Suprapubic skin (tissue), 3 donors: ENCODE measurements around the gene HEBP2.

Experiments used
- POLR2A ChIP-seq, 2 donors: fragments of 450-650 bp; IDR thresholded peaks; one replicate each; pipeline ENCODE4 v1.6.1; 2017; ENCODE audit warnings: antibody characterized with exemption in 2 of 2, mild to moderate bottlenecking in 2 of 2, moderate library complexity in 2 of 2
- TF ChIP-seq, protein P1 (sequence below), 2 donors: fragments of 200-600 bp in 1 of 2; fragments of 450-650 bp in 1 of 2; sonication (generic) in 1 of 2; IDR thresholded peaks; one replicate each; pipeline ENCODE4 v1.5.1; 2016 to 2019; ENCODE audit warnings: antibody characterized with exemption in 2 of 2, mild to moderate bottlenecking in 1 of 2, moderate library complexity in 1 of 2

GRCh38 chr6:138429761-138430160 is 25.7 kb downstream of the HEBP2 start:
- no peak for TF ChIP-seq POLR2A (IDR thresholded peaks at IDR 0.05)
- TF ChIP-seq, protein P1, sequence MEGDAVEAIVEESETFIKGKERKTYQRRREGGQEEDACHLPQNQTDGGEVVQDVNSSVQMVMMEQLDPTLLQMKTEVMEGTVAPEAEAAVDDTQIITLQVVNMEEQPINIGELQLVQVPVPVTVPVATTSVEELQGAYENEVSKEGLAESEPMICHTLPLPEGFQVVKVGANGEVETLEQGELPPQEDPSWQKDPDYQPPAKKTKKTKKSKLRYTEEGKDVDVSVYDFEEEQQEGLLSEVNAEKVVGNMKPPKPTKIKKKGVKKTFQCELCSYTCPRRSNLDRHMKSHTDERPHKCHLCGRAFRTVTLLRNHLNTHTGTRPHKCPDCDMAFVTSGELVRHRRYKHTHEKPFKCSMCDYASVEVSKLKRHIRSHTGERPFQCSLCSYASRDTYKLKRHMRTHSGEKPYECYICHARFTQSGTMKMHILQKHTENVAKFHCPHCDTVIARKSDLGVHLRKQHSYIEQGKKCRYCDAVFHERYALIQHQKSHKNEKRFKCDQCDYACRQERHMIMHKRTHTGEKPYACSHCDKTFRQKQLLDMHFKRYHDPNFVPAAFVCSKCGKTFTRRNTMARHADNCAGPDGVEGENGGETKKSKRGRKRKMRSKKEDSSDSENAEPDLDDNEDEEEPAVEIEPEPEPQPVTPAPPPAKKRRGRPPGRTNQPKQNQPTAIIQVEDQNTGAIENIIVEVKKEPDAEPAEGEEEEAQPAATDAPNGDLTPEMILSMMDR (IDR thresholded peaks at IDR 0.05), result no peak
